Omental fat pad (tissue), 4 donors: ENCODE results near the gene MEF2A. TPM values are rescaled to one million over a fixed set of nuclear protein-coding genes. Genes with fewer than 3 reads are reported as not detected.

Source experiments
- ATAC-seq: fragments of 150-250 bp; one replicate; pipeline ENCODE4 v1.9.1; 2016; ENCODE audit warnings: mild to moderate bottlenecking, moderate library complexity; ENCODE audit not compliant: low FRiP score
- DNase-seq: peaks from one replicate; pipeline ENCODE4 v3.0.0-alpha.2; 2019; ENCODE audit warnings: low spot score
- total RNA-seq, 4 donors: library from RNA; depleted of rRNA; stranded (reverse); fragments of >200 nt; gene quantifications; one replicate each; pipeline ENCODE4 v1.1.0, GENCODE V29; 2016
- TF ChIP-seq, protein P1 (sequence below), 3 donors: fragments of 450-650 bp; IDR thresholded peaks; one replicate each; pipeline ENCODE4 v1.5.1; 2016 to 2017; ENCODE audit warnings: antibody characterized with exemption in 3 of 3, mild to moderate bottlenecking in 3 of 3, moderate library complexity in 2 of 3

The MEF2A gene
- total RNA-seq, 4 donors from 2014 or later: 47.8 to 74.4 (median 54.0) TPM

DNA sequence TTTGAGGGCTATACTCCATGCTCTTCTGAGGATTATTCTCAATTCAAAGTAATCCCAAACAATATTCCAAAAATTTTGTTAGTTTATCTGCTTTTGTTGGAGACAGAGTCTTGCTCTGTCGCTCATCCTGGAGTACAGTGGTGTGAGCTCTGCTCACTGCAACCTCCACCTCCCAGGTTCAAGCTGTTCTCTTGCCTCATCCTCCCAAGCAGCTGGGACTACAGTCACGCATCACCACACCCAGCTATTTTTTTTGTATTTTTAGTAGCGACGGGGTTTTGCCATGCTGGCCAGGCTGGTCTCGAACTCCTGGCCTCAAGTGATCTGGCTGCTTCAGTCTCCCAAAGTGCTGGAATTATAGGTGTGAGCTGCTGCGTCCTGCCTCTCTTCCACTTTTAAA lies 39.1 kb downstream of the MEF2A start:
- no peak for DNase-seq
- TF ChIP-seq, protein P1, sequence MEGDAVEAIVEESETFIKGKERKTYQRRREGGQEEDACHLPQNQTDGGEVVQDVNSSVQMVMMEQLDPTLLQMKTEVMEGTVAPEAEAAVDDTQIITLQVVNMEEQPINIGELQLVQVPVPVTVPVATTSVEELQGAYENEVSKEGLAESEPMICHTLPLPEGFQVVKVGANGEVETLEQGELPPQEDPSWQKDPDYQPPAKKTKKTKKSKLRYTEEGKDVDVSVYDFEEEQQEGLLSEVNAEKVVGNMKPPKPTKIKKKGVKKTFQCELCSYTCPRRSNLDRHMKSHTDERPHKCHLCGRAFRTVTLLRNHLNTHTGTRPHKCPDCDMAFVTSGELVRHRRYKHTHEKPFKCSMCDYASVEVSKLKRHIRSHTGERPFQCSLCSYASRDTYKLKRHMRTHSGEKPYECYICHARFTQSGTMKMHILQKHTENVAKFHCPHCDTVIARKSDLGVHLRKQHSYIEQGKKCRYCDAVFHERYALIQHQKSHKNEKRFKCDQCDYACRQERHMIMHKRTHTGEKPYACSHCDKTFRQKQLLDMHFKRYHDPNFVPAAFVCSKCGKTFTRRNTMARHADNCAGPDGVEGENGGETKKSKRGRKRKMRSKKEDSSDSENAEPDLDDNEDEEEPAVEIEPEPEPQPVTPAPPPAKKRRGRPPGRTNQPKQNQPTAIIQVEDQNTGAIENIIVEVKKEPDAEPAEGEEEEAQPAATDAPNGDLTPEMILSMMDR (IDR thresholded peaks at IDR 0.05): no peak
- no peak for ATAC-seq

DNA sequence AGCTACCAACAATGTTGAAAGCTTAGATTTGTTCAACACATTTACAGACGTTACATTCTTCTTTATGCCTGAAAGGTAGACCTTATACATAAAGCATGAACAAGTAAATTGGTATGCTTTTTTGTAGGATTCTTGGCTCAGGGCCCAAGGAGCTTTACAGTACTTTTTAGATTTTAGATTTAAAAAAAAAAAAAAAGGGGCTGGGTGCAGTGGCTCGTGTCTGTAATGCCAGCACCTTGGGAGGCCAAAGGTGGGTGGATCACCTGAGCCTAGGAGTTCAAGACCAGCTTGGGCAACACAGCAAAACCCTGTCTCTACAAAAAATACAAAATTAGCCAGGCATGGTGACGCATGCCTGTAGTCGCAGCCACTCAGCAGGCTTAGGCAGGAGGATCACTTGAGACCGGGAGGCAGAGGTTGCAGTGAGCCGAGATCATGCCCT lies 39.7 kb downstream of the MEF2A start:
- TF ChIP-seq, protein P1 (IDR thresholded peaks at IDR 0.05): no peak
- ATAC-seq (no peak), DNase-seq (no peak)

DNA sequence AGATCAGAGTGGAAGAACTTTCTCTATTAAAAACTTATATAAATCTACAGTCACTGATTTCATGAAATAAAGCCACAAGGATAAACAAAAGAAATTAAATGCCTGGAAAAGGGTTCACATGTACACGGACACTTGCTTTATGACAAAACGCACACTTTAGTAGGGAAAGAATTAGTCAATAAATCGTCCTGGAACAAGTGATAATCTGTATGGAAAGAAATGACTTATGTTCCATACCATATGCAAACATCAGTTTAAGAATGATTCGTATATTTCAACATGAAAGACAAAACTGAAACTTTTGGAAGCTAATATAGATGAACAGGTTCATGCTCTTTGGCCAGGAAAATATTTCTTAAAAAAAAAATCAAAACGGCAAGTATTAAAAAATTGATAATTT lies 40.2 kb downstream of the MEF2A start:
- no peak for DNase-seq

DNA sequence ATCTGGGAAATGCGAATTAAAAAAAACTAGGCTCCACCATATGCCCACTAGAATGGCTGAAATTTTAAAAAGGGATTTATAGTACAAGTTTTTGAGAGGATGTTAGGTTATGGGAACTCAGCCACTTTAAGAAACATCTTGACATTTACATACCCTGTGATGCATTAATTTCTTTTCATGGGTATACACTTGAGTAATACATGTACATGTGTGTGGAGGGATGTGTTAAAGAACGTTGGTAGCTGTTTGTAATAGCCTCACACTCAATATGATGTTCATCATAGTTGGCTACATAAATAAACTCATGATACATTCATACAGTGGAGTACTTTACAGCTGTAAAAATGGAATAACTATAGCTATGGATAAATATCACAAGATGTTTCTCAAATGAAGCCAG lies 40.9 kb downstream of the MEF2A start:
- TF ChIP-seq, protein P1 (IDR thresholded peaks at IDR 0.05): no peak
- ATAC-seq (no peak), DNase-seq (no peak)

More for the DNA sequence above, 40.2 kb downstream of the MEF2A start:
- TF ChIP-seq, protein P1 (IDR thresholded peaks at IDR 0.05): no peak
- ATAC-seq: no peak

DNA sequence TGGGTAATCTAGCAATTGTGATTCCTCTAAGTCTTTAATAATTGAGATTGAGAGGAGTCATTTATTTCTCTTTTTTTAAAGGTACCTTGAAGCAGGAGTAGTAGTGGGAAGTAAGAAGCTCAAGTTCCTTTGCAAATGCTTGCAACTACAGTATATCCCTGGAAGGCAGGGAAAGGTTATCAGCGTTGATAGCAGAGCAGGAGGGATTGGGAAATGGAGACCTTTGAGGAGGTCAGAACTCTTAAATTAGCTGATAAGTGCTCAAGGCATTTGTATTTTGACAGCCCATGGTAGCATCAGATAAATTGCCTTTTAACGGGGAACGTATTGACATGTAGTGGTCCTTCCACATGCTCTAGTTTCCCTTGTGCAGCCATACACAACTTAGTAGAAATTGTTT lies 47.7 kb downstream of the MEF2A start:
- ATAC-seq: no peak
- TF ChIP-seq, protein P1 (IDR thresholded peaks at IDR 0.05): no peak

DNA sequence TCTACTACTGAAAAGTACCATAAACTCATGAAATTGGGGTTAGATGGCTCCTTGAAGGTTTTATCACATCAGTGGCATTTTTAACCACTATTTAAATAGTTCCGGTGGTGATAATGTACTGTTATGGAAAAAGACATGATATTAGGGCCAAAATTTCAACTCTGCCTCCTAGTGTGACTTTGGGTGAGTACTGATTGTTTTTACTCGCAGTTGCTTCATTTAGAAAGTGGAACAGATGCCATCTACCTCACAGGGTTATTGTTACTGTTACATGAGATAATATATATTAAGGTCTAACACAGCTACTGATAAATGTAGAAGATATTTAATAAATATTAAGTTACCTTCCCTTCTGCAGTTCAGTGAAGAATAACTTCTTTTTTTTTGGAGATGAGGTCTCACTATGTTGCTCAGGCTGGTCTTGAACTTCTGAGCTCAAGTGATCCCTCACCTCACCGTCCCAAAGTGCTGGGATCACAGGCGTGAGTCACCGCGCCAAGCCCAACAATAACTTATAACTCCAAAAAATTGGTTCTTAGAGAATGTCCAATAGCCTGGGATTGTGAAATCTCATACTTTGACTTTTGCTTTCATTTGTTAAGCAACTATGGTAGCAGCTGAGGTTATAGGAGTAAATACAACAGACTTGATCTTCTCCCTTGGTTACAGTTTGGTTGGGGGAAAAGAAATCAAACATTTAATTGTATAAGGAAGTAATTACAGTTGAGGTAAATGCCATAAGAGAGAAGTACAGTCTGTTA lies 48.3 kb downstream of the MEF2A start:
- DNase-seq (no peak), ATAC-seq (peak; percentile 57)
- TF ChIP-seq, protein P1 (IDR thresholded peaks at IDR 0.05): no peak

More for the DNA sequence above, 47.7 kb downstream of the MEF2A start:
- no peak for DNase-seq

DNA sequence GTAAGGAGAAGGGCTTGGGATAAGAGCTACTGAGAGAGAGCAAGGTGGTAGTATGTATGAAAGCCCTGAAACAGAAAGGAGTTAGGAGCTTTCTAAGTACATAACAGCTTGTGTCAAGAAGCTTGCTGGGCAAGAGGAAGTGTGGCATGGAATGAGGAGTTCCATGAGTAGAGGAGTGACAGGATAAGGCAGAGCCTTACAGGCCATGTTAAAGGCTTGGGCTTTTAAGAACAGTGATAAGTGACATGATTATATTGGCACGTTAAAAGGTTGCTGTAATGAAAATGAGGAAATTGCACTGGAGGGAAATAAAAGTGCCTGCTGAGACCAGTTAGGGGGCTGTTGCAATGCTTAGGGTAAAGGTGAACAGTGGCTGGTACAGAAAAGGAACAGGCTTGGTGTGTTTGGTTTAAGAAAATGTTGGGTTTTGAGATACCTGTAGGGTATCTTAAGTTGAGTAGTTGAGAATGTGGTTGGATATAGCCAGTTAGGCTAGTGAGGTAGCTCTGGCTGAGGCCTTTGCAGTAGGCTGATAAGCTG lies 49.0 kb downstream of the MEF2A start:
- ATAC-seq (peak; percentile 30), DNase-seq (no peak)
- TF ChIP-seq, protein P1 (IDR thresholded peaks at IDR 0.05): no peak
